Measurements from ENCODE around the gene PALD1.
A peak's percentile ranks its signal among the peaks of the same experiment; 100 is the strongest.

PALD1 gene

DNA sequence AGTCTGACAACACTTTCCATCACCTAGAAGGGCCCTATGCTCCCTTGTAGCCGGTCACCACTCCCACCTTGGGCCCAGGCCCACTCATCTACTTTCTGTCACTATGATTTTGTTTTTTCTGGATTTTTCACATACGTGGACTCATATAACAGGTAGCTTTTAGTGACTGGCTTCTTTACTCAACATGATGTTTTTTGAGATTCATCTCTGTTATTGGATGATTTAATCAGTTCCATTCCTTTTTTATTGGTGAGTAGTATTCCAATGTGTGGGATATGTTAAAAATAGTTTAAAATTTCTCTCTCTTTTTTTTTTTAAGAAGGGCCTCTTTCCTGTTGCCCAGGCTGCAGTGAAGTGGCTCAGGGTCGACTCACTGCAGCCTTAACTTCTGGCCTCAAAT is 9.3 kb downstream of the PALD1 start:
- H3F3A ChIP-seq (ENCODE audit: control insufficient read depth, insufficient read depth) = peaks cover 36% of the 10 kb centered on the region
- H3K4me2 ChIP-seq (ENCODE audit: low read length) = no peak overlapping the region
- H3K27ac ChIP-seq (ENCODE audit: low read depth, low read length) = no peak overlapping the region
- TF ChIP-seq, protein P1, sequence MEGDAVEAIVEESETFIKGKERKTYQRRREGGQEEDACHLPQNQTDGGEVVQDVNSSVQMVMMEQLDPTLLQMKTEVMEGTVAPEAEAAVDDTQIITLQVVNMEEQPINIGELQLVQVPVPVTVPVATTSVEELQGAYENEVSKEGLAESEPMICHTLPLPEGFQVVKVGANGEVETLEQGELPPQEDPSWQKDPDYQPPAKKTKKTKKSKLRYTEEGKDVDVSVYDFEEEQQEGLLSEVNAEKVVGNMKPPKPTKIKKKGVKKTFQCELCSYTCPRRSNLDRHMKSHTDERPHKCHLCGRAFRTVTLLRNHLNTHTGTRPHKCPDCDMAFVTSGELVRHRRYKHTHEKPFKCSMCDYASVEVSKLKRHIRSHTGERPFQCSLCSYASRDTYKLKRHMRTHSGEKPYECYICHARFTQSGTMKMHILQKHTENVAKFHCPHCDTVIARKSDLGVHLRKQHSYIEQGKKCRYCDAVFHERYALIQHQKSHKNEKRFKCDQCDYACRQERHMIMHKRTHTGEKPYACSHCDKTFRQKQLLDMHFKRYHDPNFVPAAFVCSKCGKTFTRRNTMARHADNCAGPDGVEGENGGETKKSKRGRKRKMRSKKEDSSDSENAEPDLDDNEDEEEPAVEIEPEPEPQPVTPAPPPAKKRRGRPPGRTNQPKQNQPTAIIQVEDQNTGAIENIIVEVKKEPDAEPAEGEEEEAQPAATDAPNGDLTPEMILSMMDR (IDR thresholded peaks at IDR 0.05; ENCODE audit: low read depth, low read length, poor library complexity, severe bottlenecking) = no peak
- no peak for TF ChIP-seq EZH2phosphoT487 (IDR thresholded peaks at IDR 0.05; ENCODE audit: borderline replicate concordance, low read length)
- H3K9me2 ChIP-seq (replicated peaks; ENCODE audit: control insufficient read depth, low read length) = no peaks in the 10 kb centered on the region
- H3K36me3 ChIP-seq (ENCODE audit: control insufficient read depth, low read length) = peaks cover 48% of the 10 kb centered on the region
- H3K9me3 ChIP-seq (ENCODE audit: control insufficient read depth, insufficient read depth, low read length) = no peaks in the 10 kb centered on the region
- peaks cover 54% of the 10 kb centered on the region for H3K4me1 ChIP-seq (ENCODE audit: control insufficient read depth, low read length)
- H4K20me1 ChIP-seq (ENCODE audit: control insufficient read depth, insufficient read depth, low read depth, low read length) = no peaks in the 10 kb centered on the region
- no peaks in the 10 kb centered on the region for H3K27me3 ChIP-seq (ENCODE audit: control insufficient read depth, low read length)
- H3K79me2 ChIP-seq (ENCODE audit: control insufficient read depth, low read length) = peaks cover 86% of the 10 kb centered on the region
- no peak overlapping the region for H3K4me3 ChIP-seq (ENCODE audit: low read length)

DNA sequence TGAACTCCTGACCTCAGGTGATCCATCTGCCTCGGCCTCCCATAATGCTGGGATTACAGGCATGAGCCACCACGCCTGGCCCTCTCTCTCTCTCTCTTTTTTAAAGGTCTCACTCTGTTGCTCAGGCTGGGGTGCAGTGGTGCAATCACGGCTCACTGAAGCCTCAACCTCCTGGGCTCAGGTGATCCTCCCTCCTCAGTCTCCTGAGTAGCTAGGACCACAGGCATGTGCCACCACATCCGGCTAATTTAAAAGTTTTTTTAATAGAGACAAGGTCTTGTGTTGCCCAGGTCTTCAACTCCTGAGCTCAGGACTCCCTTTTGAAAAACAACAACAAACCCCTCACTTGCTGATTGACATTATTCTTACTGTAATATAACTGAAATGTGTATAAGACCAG is 11.6 kb downstream of the PALD1 start:
- Histone ChIP-seq H3K4me3 (ENCODE audit: low read length) (peak overlapping the region; percentile 59), H3K27ac (ENCODE audit: low read depth, low read length) (peak overlapping the region; percentile 95), H4K20me1 (ENCODE audit: control insufficient read depth, insufficient read depth, low read depth, low read length) (no peaks in the 10 kb centered on the region), H3F3A (ENCODE audit: control insufficient read depth, insufficient read depth) (peaks cover 42% of the 10 kb centered on the region), H3K27me3 (ENCODE audit: control insufficient read depth, low read length) (no peaks in the 10 kb centered on the region), H3K36me3 (ENCODE audit: control insufficient read depth, low read length) (peaks cover 48% of the 10 kb centered on the region), H3K4me2 (ENCODE audit: low read length) (peak overlapping the region; percentile 93), H3K9me3 (ENCODE audit: control insufficient read depth, insufficient read depth, low read length) (no peaks in the 10 kb centered on the region), H3K4me1 (ENCODE audit: control insufficient read depth, low read length) (peaks cover 77% of the 10 kb centered on the region), H3K79me2 (ENCODE audit: control insufficient read depth, low read length) (peaks cover 86% of the 10 kb centered on the region), H3K9me2 (replicated peaks; ENCODE audit: control insufficient read depth, low read length) (no peaks in the 10 kb centered on the region)
- TF ChIP-seq, protein P1 (IDR thresholded peaks at IDR 0.05; ENCODE audit: low read depth, low read length, poor library complexity, severe bottlenecking) = no peak
- no peak for TF ChIP-seq EZH2phosphoT487 (IDR thresholded peaks at IDR 0.05; ENCODE audit: borderline replicate concordance, low read length)

DNA sequence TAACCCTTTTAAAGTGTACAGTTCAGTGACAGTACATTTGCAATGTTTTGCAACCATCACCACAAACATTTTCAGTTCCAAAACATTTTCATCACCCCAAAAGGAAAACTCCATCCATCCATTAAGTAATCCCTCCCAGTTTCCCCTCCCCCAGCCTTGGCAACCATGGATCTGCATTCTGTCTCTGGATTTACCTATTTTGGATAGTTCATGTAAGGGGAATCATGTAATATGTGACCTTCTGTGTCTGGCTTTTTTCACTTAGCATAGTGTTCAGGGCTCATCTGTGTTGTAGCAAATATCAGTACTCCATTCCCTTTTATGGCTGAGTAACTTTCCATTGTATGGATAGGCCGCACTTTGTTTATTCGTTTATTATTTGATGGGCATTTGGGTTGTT is 13.0 kb downstream of the PALD1 start:
- Histone ChIP-seq H3K27me3 (ENCODE audit: control insufficient read depth, low read length) (no peaks in the 10 kb centered on the region), H3K79me2 (ENCODE audit: control insufficient read depth, low read length) (peaks cover 88% of the 10 kb centered on the region), H3K4me2 (ENCODE audit: low read length) (peak overlapping the region; percentile 93), H3F3A (ENCODE audit: control insufficient read depth, insufficient read depth) (peaks cover 42% of the 10 kb centered on the region), H3K4me1 (ENCODE audit: control insufficient read depth, low read length) (peaks cover 91% of the 10 kb centered on the region), H3K4me3 (ENCODE audit: low read length) (peak overlapping the region; percentile 59), H3K9me2 (replicated peaks; ENCODE audit: control insufficient read depth, low read length) (no peaks in the 10 kb centered on the region), H4K20me1 (ENCODE audit: control insufficient read depth, insufficient read depth, low read depth, low read length) (no peaks in the 10 kb centered on the region), H3K36me3 (ENCODE audit: control insufficient read depth, low read length) (peaks cover 42% of the 10 kb centered on the region), H3K9me3 (ENCODE audit: control insufficient read depth, insufficient read depth, low read length) (no peaks in the 10 kb centered on the region), H3K27ac (ENCODE audit: low read depth, low read length) (peak overlapping the region; percentile 95)
- TF ChIP-seq EZH2phosphoT487 (IDR thresholded peaks at IDR 0.05; ENCODE audit: borderline replicate concordance, low read length) = no peak
- TF ChIP-seq, protein P1 (IDR thresholded peaks at IDR 0.05; ENCODE audit: low read depth, low read length, poor library complexity, severe bottlenecking) = no peak

Measured in DOHH2 (cell line).